ENCODE data around the gene SGSM1. TPM values are rescaled to one million over a fixed set of nuclear protein-coding genes. Genes with fewer than 3 reads are reported as not detected.
"Not testable (repeated sequence)": the region's sequence is repeated elsewhere in the genome, so short reads cannot be mapped to it uniquely, and the experiment has no call there.

Gene SGSM1
- total RNA-seq, 1 donor from 2014 or later, result 6.8 TPM

GRCh38 chr22:24893341-24894070 lies 87.5 kb downstream of the SGSM1 start:
- DNase-seq (ENCODE audit: low spot score), result no peak

- peak; percentile 95 for DNase-seq (ENCODE audit: low spot score)
Measured at GRCh38 chr22:24894220-24894975, 88.4 kb downstream of the SGSM1 start.

GRCh38 chr22:24894998-24895397 lies 89.0 kb downstream of the SGSM1 start:
- peak; percentile 87 for DNase-seq (ENCODE audit: low spot score)

GRCh38 chr22:24901448-24901847 lies 95.4 kb downstream of the SGSM1 start:
- no peak for DNase-seq (ENCODE audit: low spot score)

- no peak for DNase-seq (ENCODE audit: low spot score)
Measured at GRCh38 chr22:24905909-24906308, 99.9 kb downstream of the SGSM1 start.

GRCh38 chr22:24907101-24907500 lies 101.1 kb downstream of the SGSM1 start:
- not testable (repeated sequence) for DNase-seq (ENCODE audit: low spot score)

- no peak for DNase-seq (ENCODE audit: low spot score)
Measured at GRCh38 chr22:24920029-24920428, 114.0 kb downstream of the SGSM1 start.

- no peak for DNase-seq (ENCODE audit: low spot score)
Measured at GRCh38 chr22:24925586-24926427, 119.8 kb downstream of the SGSM1 start.

GRCh38 chr22:24926428-24926725 lies 120.4 kb downstream of the SGSM1 start:
- no peak for DNase-seq (ENCODE audit: low spot score)

GRCh38 chr22:24926849-24927579 lies 121.0 kb downstream of the SGSM1 start:
- DNase-seq (ENCODE audit: low spot score), result no peak

GRCh38 chr22:24928322-24928721 lies 122.3 kb downstream of the SGSM1 start:
- DNase-seq (ENCODE audit: low spot score), result no peak

GRCh38 chr22:24930678-24931077 lies 124.7 kb downstream of the SGSM1 start:
- no peak for DNase-seq (ENCODE audit: low spot score)

- DNase-seq (ENCODE audit: low spot score), result no peak
Measured at GRCh38 chr22:24935771-24936483, 129.9 kb downstream of the SGSM1 start.

GRCh38 chr22:24937114-24937513 lies 131.1 kb downstream of the SGSM1 start:
- no peak for DNase-seq (ENCODE audit: low spot score)

GRCh38 chr22:24938741-24939341 lies 132.8 kb downstream of the SGSM1 start:
- peak; percentile 17 for DNase-seq (ENCODE audit: low spot score)

- no peak for DNase-seq (ENCODE audit: low spot score)
Measured at GRCh38 chr22:24942301-24942700, 136.3 kb downstream of the SGSM1 start.

GRCh38 chr22:24944217-24944937 lies 138.4 kb downstream of the SGSM1 start:
- DNase-seq (ENCODE audit: low spot score), result no peak

GRCh38 chr22:24945430-24945829 lies 139.4 kb downstream of the SGSM1 start:
- peak; percentile 28 for DNase-seq (ENCODE audit: low spot score)

- DNase-seq (ENCODE audit: low spot score), result no peak
Measured at GRCh38 chr22:24947383-24947782, 141.4 kb downstream of the SGSM1 start.

- no peak for DNase-seq (ENCODE audit: low spot score)
Measured at GRCh38 chr22:24947881-24948280, 141.9 kb downstream of the SGSM1 start.

All from mucosa of gallbladder (tissue), 1 donor.